Neural progenitor cell (in vitro differentiated cells): ENCODE results near the gene LRRC7. TPM values are rescaled to one million over a fixed set of nuclear protein-coding genes. Genes with fewer than 3 reads are reported as not detected.

Source experiments
- DNase-seq: peaks from one replicate; pipeline ENCODE4 v3.0.0-alpha.2; 2016; ENCODE audit warnings: low spot score
- H2AFZ ChIP-seq: fragments of 200-600 bp; sonication (generic); replicated peaks from 2 replicates; pipeline ENCODE4 v1.6.1; 2016; ENCODE audit warnings: antibody characterized with exemption
- H3F3A ChIP-seq: fragments of 200-600 bp; sonication (generic); 2 replicates; pipeline ENCODE4 v1.6.1; 2016; ENCODE audit warnings: antibody characterized with exemption, low read depth
- H3K27ac ChIP-seq: fragments of 200-600 bp; sonication (generic); 2 replicates; pipeline ENCODE4 v1.5.1; 2016; ENCODE audit warnings: mild to moderate bottlenecking
- H3K27me3 ChIP-seq: fragments of 200-600 bp; sonication (generic); 2 replicates; pipeline ENCODE4 v1.6.1; 2016; ENCODE audit warnings: mild to moderate bottlenecking, moderate library complexity
- H3K36me3 ChIP-seq: fragments of 200-600 bp; sonication (generic); 2 replicates; pipeline ENCODE4 v1.5.1; 2016
- H3K4me1 ChIP-seq: fragments of 200-600 bp; sonication (generic); 2 replicates; pipeline ENCODE4 v1.6.1; 2016; ENCODE audit warnings: mixed run types
- H3K4me2 ChIP-seq: fragments of 200-600 bp; sonication (generic); 2 replicates; pipeline ENCODE4 v1.6.1; 2016
- H3K4me3 ChIP-seq: fragments of 200-600 bp; sonication (generic); 2 replicates; pipeline ENCODE4 v1.5.1; 2016
- H3K79me2 ChIP-seq: fragments of 200-600 bp; sonication (generic); 2 replicates; pipeline ENCODE4 v1.6.1; 2016; ENCODE audit warnings: low read depth
- H3K9ac ChIP-seq: fragments of 200-600 bp; sonication (generic); 2 replicates; pipeline ENCODE4 v1.6.1; 2016
- H3K9me3 ChIP-seq: fragments of 200-600 bp; sonication (generic); 2 replicates; pipeline ENCODE4 v1.5.1; 2016; ENCODE audit warnings: low read depth
- H4K20me1 ChIP-seq: fragments of 200-600 bp; sonication (generic); 2 replicates; pipeline ENCODE4 v1.6.1; 2016; ENCODE audit warnings: low read depth
- H3K27ac Mint-ChIP-seq: 3 replicates; pipeline ENCODE4 v1.8.0; 2021; ENCODE audit warnings: mixed read lengths
- H3K27me3 Mint-ChIP-seq: 2 replicates; pipeline ENCODE4 v1.8.0; 2022; ENCODE audit warnings: low read depth, mild to moderate bottlenecking, inconsistent platforms, moderate library complexity, mixed read lengths; ENCODE audit not compliant: insufficient read depth
- H3K36me3 Mint-ChIP-seq: 3 replicates; pipeline ENCODE4 v1.8.0; 2021; ENCODE audit warnings: mixed read lengths
- H3K4me1 Mint-ChIP-seq: 3 replicates; pipeline ENCODE4 v1.8.0; 2021; ENCODE audit warnings: mixed read lengths
- H3K4me3 Mint-ChIP-seq: 3 replicates; pipeline ENCODE4 v1.8.0; 2021; ENCODE audit warnings: mild to moderate bottlenecking, moderate library complexity, mixed read lengths
- H3K9me3 Mint-ChIP-seq: 3 replicates; pipeline ENCODE4 v1.8.0; 2020; ENCODE audit warnings: mixed read lengths
- EZH2 ChIP-seq: fragments of 200-600 bp; sonication (generic); IDR thresholded peaks from 2 replicates; pipeline ENCODE4 v1.6.1; 2017; ENCODE audit warnings: antibody characterized with exemption, mild to moderate bottlenecking, moderate library complexity
- EZH2phosphoT487 ChIP-seq: fragments of 200-600 bp; sonication (generic); IDR thresholded peaks from 2 replicates; pipeline ENCODE4 v1.6.1; 2017; ENCODE audit warnings: antibody characterized with exemption
- total RNA-seq: library from RNA; depleted of rRNA; stranded (reverse); fragments of >200 nt; gene quantifications from 2 replicates; pipeline ENCODE4 v1.2.3, GENCODE V29; 2015; ENCODE audit warnings: low replicate concordance
- TF ChIP-seq, protein P1 (sequence below): fragments of 200-600 bp; sonication (generic); IDR thresholded peaks from 2 replicates; pipeline ENCODE4 v1.5.1; 2017; ENCODE audit warnings: antibody characterized with exemption, mild to moderate bottlenecking

LRRC7 gene
- total RNA-seq, 1 donor from 2014 or later: not detected

DNA sequence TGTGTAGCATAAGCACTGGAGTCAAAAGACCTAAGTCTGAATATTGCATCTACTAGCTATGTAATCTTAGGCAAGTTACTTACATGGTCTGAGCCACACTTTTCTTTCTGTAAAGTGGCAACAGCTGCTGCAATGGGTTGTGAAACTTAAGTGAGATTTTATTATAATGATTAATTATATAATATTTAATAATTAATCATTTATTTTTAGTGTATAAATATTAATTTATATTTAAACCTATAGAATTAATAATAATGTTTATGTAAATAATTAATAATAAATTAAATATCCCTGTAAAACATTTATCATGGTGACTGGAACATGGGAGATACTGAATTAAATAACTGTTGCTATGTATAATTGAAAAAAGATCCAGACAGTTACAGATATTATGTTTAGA lies 457.3 kb downstream of the LRRC7 start:
- Mint-ChIP-seq H3K4me1 (no peaks in the 10 kb centered on the region), H3K4me3 (no peak overlapping the region), H3K9me3 (no peaks in the 10 kb centered on the region), H3K36me3 (no peaks in the 10 kb centered on the region), H3K27me3 (peaks cover 2% of the 10 kb centered on the region), H3K27ac (no peak overlapping the region)
- Histone ChIP-seq H3K9ac (no peak overlapping the region), H3K79me2 (no peaks in the 10 kb centered on the region), H2AFZ (no peak overlapping the region), H4K20me1 (no peaks in the 10 kb centered on the region), H3K4me1 (no peaks in the 10 kb centered on the region), H3K4me3 (no peak overlapping the region), H3K27me3 (no peaks in the 10 kb centered on the region), H3K27ac (no peak overlapping the region), H3K36me3 (no peaks in the 10 kb centered on the region), H3K4me2 (no peak overlapping the region), H3K9me3 (no peaks in the 10 kb centered on the region), H3F3A (no peaks in the 10 kb centered on the region)
- no peak for TF ChIP-seq EZH2phosphoT487
- DNase-seq: no peak

DNA sequence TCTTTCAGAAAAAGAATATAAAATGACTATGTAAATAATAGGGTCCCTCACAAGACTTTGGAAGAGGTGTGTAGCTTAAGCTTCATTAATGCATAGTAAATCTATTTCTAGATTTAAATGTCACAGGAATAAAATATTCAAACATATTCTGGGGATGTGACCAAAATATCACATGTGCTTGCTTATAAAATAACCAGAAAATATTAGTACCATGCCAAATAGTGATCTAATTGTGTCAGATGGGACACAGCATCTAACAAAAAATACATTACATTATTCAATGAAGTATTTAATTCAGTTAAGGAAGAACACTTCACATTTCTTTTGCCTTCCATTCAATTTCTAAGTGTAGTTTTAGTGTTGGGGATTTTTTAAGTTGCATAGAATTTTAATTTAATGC lies 458.1 kb downstream of the LRRC7 start:
- Histone ChIP-seq H2AFZ (no peak overlapping the region), H4K20me1 (no peaks in the 10 kb centered on the region), H3K27me3 (no peaks in the 10 kb centered on the region), H3K36me3 (no peaks in the 10 kb centered on the region), H3K79me2 (no peaks in the 10 kb centered on the region), H3K27ac (no peak overlapping the region), H3F3A (no peaks in the 10 kb centered on the region), H3K4me3 (no peak overlapping the region), H3K9ac (no peak overlapping the region), H3K4me1 (no peaks in the 10 kb centered on the region), H3K4me2 (no peak overlapping the region), H3K9me3 (no peaks in the 10 kb centered on the region)
- no peak overlapping the region for H3K4me3 Mint-ChIP-seq
- H3K27me3 Mint-ChIP-seq: peaks cover 2% of the 10 kb centered on the region
- no peak overlapping the region for H3K27ac Mint-ChIP-seq
- no peaks in the 10 kb centered on the region for H3K4me1 Mint-ChIP-seq
- no peaks in the 10 kb centered on the region for H3K36me3 Mint-ChIP-seq
- no peaks in the 10 kb centered on the region for H3K9me3 Mint-ChIP-seq
- TF ChIP-seq EZH2phosphoT487 (no peak), EZH2 (no peak)
- TF ChIP-seq, protein P1, sequence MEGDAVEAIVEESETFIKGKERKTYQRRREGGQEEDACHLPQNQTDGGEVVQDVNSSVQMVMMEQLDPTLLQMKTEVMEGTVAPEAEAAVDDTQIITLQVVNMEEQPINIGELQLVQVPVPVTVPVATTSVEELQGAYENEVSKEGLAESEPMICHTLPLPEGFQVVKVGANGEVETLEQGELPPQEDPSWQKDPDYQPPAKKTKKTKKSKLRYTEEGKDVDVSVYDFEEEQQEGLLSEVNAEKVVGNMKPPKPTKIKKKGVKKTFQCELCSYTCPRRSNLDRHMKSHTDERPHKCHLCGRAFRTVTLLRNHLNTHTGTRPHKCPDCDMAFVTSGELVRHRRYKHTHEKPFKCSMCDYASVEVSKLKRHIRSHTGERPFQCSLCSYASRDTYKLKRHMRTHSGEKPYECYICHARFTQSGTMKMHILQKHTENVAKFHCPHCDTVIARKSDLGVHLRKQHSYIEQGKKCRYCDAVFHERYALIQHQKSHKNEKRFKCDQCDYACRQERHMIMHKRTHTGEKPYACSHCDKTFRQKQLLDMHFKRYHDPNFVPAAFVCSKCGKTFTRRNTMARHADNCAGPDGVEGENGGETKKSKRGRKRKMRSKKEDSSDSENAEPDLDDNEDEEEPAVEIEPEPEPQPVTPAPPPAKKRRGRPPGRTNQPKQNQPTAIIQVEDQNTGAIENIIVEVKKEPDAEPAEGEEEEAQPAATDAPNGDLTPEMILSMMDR: no peak
- DNase-seq: no peak

- no peaks in the 10 kb centered on the region for H3K27me3 Mint-ChIP-seq
Observed at GRCh38 chr1:70033266-70033873, 465.6 kb downstream of the LRRC7 start.

GRCh38 chr1:70033936-70034335 lies 466.2 kb downstream of the LRRC7 start:
- Mint-ChIP-seq H3K9me3 (peaks cover 3% of the 10 kb centered on the region), H3K36me3 (peaks cover 3% of the 10 kb centered on the region), H3K27ac (no peak overlapping the region), H3K4me3 (no peak overlapping the region), H3K4me1 (peaks cover 12% of the 10 kb centered on the region), H3K27me3 (no peaks in the 10 kb centered on the region)
- no peaks in the 10 kb centered on the region for H3K27me3 ChIP-seq
- no peak overlapping the region for H3K27ac ChIP-seq
- no peaks in the 10 kb centered on the region for H4K20me1 ChIP-seq
- no peak overlapping the region for H3K4me3 ChIP-seq
- no peak overlapping the region for H2AFZ ChIP-seq
- no peak for DNase-seq
- H3K4me2 ChIP-seq: peak overlapping the region; percentile 54
- no peaks in the 10 kb centered on the region for H3K79me2 ChIP-seq
- no peaks in the 10 kb centered on the region for H3K9me3 ChIP-seq
- H3F3A ChIP-seq: no peaks in the 10 kb centered on the region
- no peaks in the 10 kb centered on the region for H3K36me3 ChIP-seq
- TF ChIP-seq, protein P1: no peak
- TF ChIP-seq EZH2: no peak
- TF ChIP-seq EZH2phosphoT487: no peak
- peaks cover 4% of the 10 kb centered on the region for H3K4me1 ChIP-seq
- no peak overlapping the region for H3K9ac ChIP-seq

More at GRCh38 chr1:70033266-70033873, 465.6 kb downstream of the LRRC7 start:
- Histone ChIP-seq H3F3A (no peaks in the 10 kb centered on the region), H3K4me1 (peaks cover 4% of the 10 kb centered on the region), H2AFZ (no peak overlapping the region), H3K27me3 (no peaks in the 10 kb centered on the region), H3K27ac (no peak overlapping the region), H4K20me1 (no peaks in the 10 kb centered on the region), H3K4me3 (no peak overlapping the region), H3K4me2 (no peak overlapping the region), H3K36me3 (no peaks in the 10 kb centered on the region), H3K9me3 (no peaks in the 10 kb centered on the region), H3K9ac (no peak overlapping the region), H3K79me2 (no peaks in the 10 kb centered on the region)
- H3K36me3 Mint-ChIP-seq: no peaks in the 10 kb centered on the region
- H3K4me1 Mint-ChIP-seq: peaks cover 8% of the 10 kb centered on the region
- H3K4me3 Mint-ChIP-seq: no peak overlapping the region
- no peak overlapping the region for H3K27ac Mint-ChIP-seq
- no peaks in the 10 kb centered on the region for H3K9me3 Mint-ChIP-seq
- no peak for DNase-seq
- TF ChIP-seq, protein P1: no peak
- no peak for TF ChIP-seq EZH2
- no peak for TF ChIP-seq EZH2phosphoT487
